ENCODE results near the gene CDK17.

CDK17 gene

GRCh38 chr12:96297504-96297903 is 102.7 kb downstream of the CDK17 start:
- DNase-seq (ENCODE audit: low read depth): no peak
- no peak overlapping the region for H3K4me3 ChIP-seq (ENCODE audit: control insufficient read depth, low read depth, low read length)
- no peak for TF ChIP-seq CTCF (conservative IDR thresholded peaks at IDR 0.05; ENCODE audit: control insufficient read depth, insufficient read depth, low read depth, low read length)

- peak; percentile 9 for DNase-seq (ENCODE audit: low read depth)
- no peak overlapping the region for H3K4me3 ChIP-seq (ENCODE audit: control insufficient read depth, low read depth, low read length)
- no peak for TF ChIP-seq CTCF (conservative IDR thresholded peaks at IDR 0.05; ENCODE audit: control insufficient read depth, insufficient read depth, low read depth, low read length)
Measured at GRCh38 chr12:96295532-96296160, 104.6 kb downstream of the CDK17 start.

GRCh38 chr12:96294831-96295230 is 105.4 kb downstream of the CDK17 start:
- peak; percentile 57 for DNase-seq (ENCODE audit: low read depth)
- TF ChIP-seq CTCF (conservative IDR thresholded peaks at IDR 0.05; ENCODE audit: control insufficient read depth, insufficient read depth, low read depth, low read length): no peak
- H3K4me3 ChIP-seq (ENCODE audit: control insufficient read depth, low read depth, low read length): no peak overlapping the region

- no peak overlapping the region for H3K4me3 ChIP-seq (ENCODE audit: control insufficient read depth, low read depth, low read length)
- no peak for DNase-seq (ENCODE audit: low read depth)
- TF ChIP-seq CTCF (conservative IDR thresholded peaks at IDR 0.05; ENCODE audit: control insufficient read depth, insufficient read depth, low read depth, low read length): no peak
Measured at GRCh38 chr12:96293093-96293492, 107.1 kb downstream of the CDK17 start.

GRCh38 chr12:96289067-96289466 is 111.2 kb downstream of the CDK17 start:
- DNase-seq (ENCODE audit: low read depth): no peak
- H3K4me3 ChIP-seq (ENCODE audit: control insufficient read depth, low read depth, low read length): no peak overlapping the region
- TF ChIP-seq CTCF (conservative IDR thresholded peaks at IDR 0.05; ENCODE audit: control insufficient read depth, insufficient read depth, low read depth, low read length): no peak

- DNase-seq (ENCODE audit: low read depth): no peak
- no peak overlapping the region for H3K4me3 ChIP-seq (ENCODE audit: control insufficient read depth, low read depth, low read length)
- TF ChIP-seq CTCF (conservative IDR thresholded peaks at IDR 0.05; ENCODE audit: control insufficient read depth, insufficient read depth, low read depth, low read length): no peak
Measured at GRCh38 chr12:96285158-96285557, 115.1 kb downstream of the CDK17 start.

GRCh38 chr12:96274331-96274730 is 125.9 kb downstream of the CDK17 start:
- no peak for TF ChIP-seq CTCF (conservative IDR thresholded peaks at IDR 0.05; ENCODE audit: control insufficient read depth, insufficient read depth, low read depth, low read length)
- H3K4me3 ChIP-seq (ENCODE audit: control insufficient read depth, low read depth, low read length): no peak overlapping the region
- peak; percentile 71 for DNase-seq (ENCODE audit: low read depth)
